HG03442 (cell line): ENCODE results near the gene SLC22A14.
"Not testable (repeated sequence)": the region's sequence is repeated elsewhere in the genome, so short reads cannot be mapped to it uniquely, and the experiment has no call there.

Experiments
- ATAC-seq: cut with Tn5 transposase; IDR thresholded peaks from one replicate; pipeline ENCODE4 v1.9.1; 2021; ENCODE audit warnings: mild to moderate bottlenecking, moderate library complexity; ENCODE audit not compliant: unreplicated experiment

SLC22A14 gene

GRCh38 chr3:38281895-38282686 lies at the start of gene SLC22A14:
Gene SLC22A14, plus strand, starts transcription at chr3:38282294. Its CDS starts 23,733 bp downstream, at chr3:38306027.
- ATAC-seq, result no peak

- no peak for ATAC-seq
Measured at GRCh38 chr3:38232701-38233100, 49.4 kb upstream of the SLC22A14 start.

- no peak for ATAC-seq
Measured at GRCh38 chr3:38235466-38235865, 46.6 kb upstream of the SLC22A14 start.

GRCh38 chr3:38238416-38239008 lies 43.6 kb upstream of the SLC22A14 start:
- ATAC-seq, result no peak

- not testable (repeated sequence) for ATAC-seq
Measured at GRCh38 chr3:38242812-38243211, 39.3 kb upstream of the SLC22A14 start.

GRCh38 chr3:38245930-38246329 lies 36.2 kb upstream of the SLC22A14 start:
- no peak for ATAC-seq

GRCh38 chr3:38247366-38248035 lies 34.6 kb upstream of the SLC22A14 start:
- no peak for ATAC-seq

GRCh38 chr3:38250198-38250597 lies 31.9 kb upstream of the SLC22A14 start:
- no peak for ATAC-seq

GRCh38 chr3:38251197-38251596 lies 30.9 kb upstream of the SLC22A14 start:
- ATAC-seq, result no peak

GRCh38 chr3:38253704-38254103 lies 28.4 kb upstream of the SLC22A14 start:
- no peak for ATAC-seq

GRCh38 chr3:38254872-38255271 lies 27.2 kb upstream of the SLC22A14 start:
- ATAC-seq, result no peak

GRCh38 chr3:38255627-38256026 lies 26.5 kb upstream of the SLC22A14 start:
- no peak for ATAC-seq

- no peak for ATAC-seq
Measured at GRCh38 chr3:38257583-38257982, 24.5 kb upstream of the SLC22A14 start.

GRCh38 chr3:38260474-38260873 lies 21.6 kb upstream of the SLC22A14 start:
- ATAC-seq, result no peak

- no peak for ATAC-seq
Measured at GRCh38 chr3:38264353-38264771, 17.7 kb upstream of the SLC22A14 start.

GRCh38 chr3:38264779-38265178 lies 17.3 kb upstream of the SLC22A14 start:
- ATAC-seq, result no peak

- no peak for ATAC-seq
Measured at GRCh38 chr3:38265604-38266307, 16.3 kb upstream of the SLC22A14 start, which contains the start of gene SLC22A13. Gene SLC22A13, plus strand, starts transcription at chr3:38265812. Its CDS starts 49 bp downstream, at chr3:38265861.

- no peak for ATAC-seq
Measured at GRCh38 chr3:38266810-38267209, 15.3 kb upstream of the SLC22A14 start.

GRCh38 chr3:38267662-38268061 lies 14.4 kb upstream of the SLC22A14 start:
- no peak for ATAC-seq

- ATAC-seq, result no peak
Measured at GRCh38 chr3:38268087-38268486, 14.0 kb upstream of the SLC22A14 start.

GRCh38 chr3:38268522-38268921 lies 13.6 kb upstream of the SLC22A14 start:
- no peak for ATAC-seq
